Measurements from ENCODE around the gene CDH7. TPM values are rescaled to one million over a fixed set of nuclear protein-coding genes. Genes with fewer than 3 reads are reported as not detected.
A peak's percentile ranks its signal among the peaks of the same experiment; 100 is the strongest.

The CDH7 gene
- total RNA-seq, 1 experiment from 2014 or later = not detected

- ChIA-PET CTCF (interaction anchor here (0.5 kb wide), 1 partner anchor 1697 kb away, joined by 4 read pairs; no protein-coding TSS in a partner anchor), POLR2A (ENCODE audit: unreplicated experiment) (no interaction called here)
- no peak overlapping the region for H3K27ac ChIP-seq
- H3K36me3 ChIP-seq (ENCODE audit: low read depth) = no peaks in the 10 kb centered on the region
- BruUV-seq (replicated peaks) = no TSS peak
- TF ChIP-seq CTCF (conservative IDR thresholded peaks at IDR 0.05) = no peak
- TF ChIP-seq EZH2 (IDR thresholded peaks at IDR 0.05; ENCODE audit: low read depth) = no peak
- H3K27me3 ChIP-seq (ENCODE audit: insufficient read depth, low read depth) = no peaks in the 10 kb centered on the region
- no peak overlapping the region for H3K4me2 ChIP-seq
- no peak for DNase-seq
- 0 out of 2 replicates have a peak overlapping the region, but pooled peaks have one; percentile 27 for H2AFZ ChIP-seq
- no peaks in the 10 kb centered on the region for H3K79me2 ChIP-seq (ENCODE audit: low read depth)
- intact Hi-C loops (cut with micrococcal nuclease; ENCODE audit: unreplicated experiment) = no loop called here
- H3F3A ChIP-seq (ENCODE audit: insufficient read depth, low read depth) = no peaks in the 10 kb centered on the region
- no peak overlapping the region for H3K4me3 ChIP-seq
- H3K4me1 ChIP-seq (replicated peaks; ENCODE audit: insufficient read depth) = no peaks in the 10 kb centered on the region
- H3K9me2 ChIP-seq (ENCODE audit: insufficient read depth) = no peaks in the 10 kb centered on the region
- H4K20me1 ChIP-seq (ENCODE audit: insufficient read depth) = no peaks in the 10 kb centered on the region
- no peaks in the 10 kb centered on the region for H3K9me3 ChIP-seq (ENCODE audit: insufficient read depth, low read depth)
Observed at GRCh38 chr18:65735155-65735554, 15.7 kb upstream of the CDH7 start.

GRCh38 chr18:65737471-65737955 lies 13.3 kb upstream of the CDH7 start:
- Histone ChIP-seq H3K4me3 (no peak overlapping the region), H3F3A (ENCODE audit: insufficient read depth, low read depth) (no peaks in the 10 kb centered on the region), H4K20me1 (ENCODE audit: insufficient read depth) (no peaks in the 10 kb centered on the region), H3K4me1 (replicated peaks; ENCODE audit: insufficient read depth) (no peaks in the 10 kb centered on the region), H3K27me3 (ENCODE audit: insufficient read depth, low read depth) (no peaks in the 10 kb centered on the region), H2AFZ (no peak overlapping the region), H3K27ac (no peak overlapping the region), H3K9me3 (ENCODE audit: insufficient read depth, low read depth) (no peaks in the 10 kb centered on the region), H3K36me3 (ENCODE audit: low read depth) (no peaks in the 10 kb centered on the region), H3K79me2 (ENCODE audit: low read depth) (no peaks in the 10 kb centered on the region), H3K9me2 (ENCODE audit: insufficient read depth) (no peaks in the 10 kb centered on the region), H3K4me2 (no peak overlapping the region)
- ChIA-PET CTCF (no interaction called here), POLR2A (ENCODE audit: unreplicated experiment) (no interaction called here)
- no peak for DNase-seq
- TF ChIP-seq EZH2 (IDR thresholded peaks at IDR 0.05; ENCODE audit: low read depth) (no peak), CTCF (conservative IDR thresholded peaks at IDR 0.05) (no peak)
- intact Hi-C loops (cut with micrococcal nuclease; ENCODE audit: unreplicated experiment) = no loop called here
- no TSS peak for BruUV-seq (replicated peaks)

GRCh38 chr18:65746936-65747335 lies 3.9 kb upstream of the CDH7 start:
- H4K20me1 ChIP-seq (ENCODE audit: insufficient read depth) = no peaks in the 10 kb centered on the region
- intact Hi-C loops (cut with micrococcal nuclease; ENCODE audit: unreplicated experiment) = no loop called here
- H3K36me3 ChIP-seq (ENCODE audit: low read depth) = no peaks in the 10 kb centered on the region
- ChIA-PET POLR2A (ENCODE audit: unreplicated experiment) (no interaction called here), CTCF (no interaction called here)
- no peak overlapping the region for H3K4me2 ChIP-seq
- BruUV-seq (replicated peaks) = no TSS peak
- no peak overlapping the region for H3K4me3 ChIP-seq
- H2AFZ ChIP-seq = no peak overlapping the region
- H3K9me2 ChIP-seq (ENCODE audit: insufficient read depth) = no peaks in the 10 kb centered on the region
- no peaks in the 10 kb centered on the region for H3K79me2 ChIP-seq (ENCODE audit: low read depth)
- no peaks in the 10 kb centered on the region for H3K4me1 ChIP-seq (replicated peaks; ENCODE audit: insufficient read depth)
- no peaks in the 10 kb centered on the region for H3K9me3 ChIP-seq (ENCODE audit: insufficient read depth, low read depth)
- no peak for DNase-seq
- TF ChIP-seq CTCF (conservative IDR thresholded peaks at IDR 0.05) (no peak), EZH2 (IDR thresholded peaks at IDR 0.05; ENCODE audit: low read depth) (no peak)
- no peaks in the 10 kb centered on the region for H3K27me3 ChIP-seq (ENCODE audit: insufficient read depth, low read depth)
- no peak overlapping the region for H3K27ac ChIP-seq
- H3F3A ChIP-seq (ENCODE audit: insufficient read depth, low read depth) = no peaks in the 10 kb centered on the region

Data from PC-9 (cell line).